Measurements from ENCODE around the gene TMEM120B.
"Not testable (repeated sequence)": the region's sequence is repeated elsewhere in the genome, so short reads cannot be mapped to it uniquely, and the experiment has no call there.

TMEM120B gene

GRCh38 chr12:121776190-121777098, 63.9 kb downstream of the TMEM120B start:
- DNase-seq, result peak; percentile 90

- no peak for DNase-seq
Observed at GRCh38 chr12:121778567-121779421, 66.2 kb downstream of the TMEM120B start.

- DNase-seq, result no peak
Observed at GRCh38 chr12:121779422-121779895, 66.9 kb downstream of the TMEM120B start.

GRCh38 chr12:121780429-121780828, 67.9 kb downstream of the TMEM120B start:
- no peak for DNase-seq

- DNase-seq, result no peak
Observed at GRCh38 chr12:121781484-121781997, 69.0 kb downstream of the TMEM120B start.

GRCh38 chr12:121781998-121782979, 69.7 kb downstream of the TMEM120B start:
- DNase-seq, result peak; percentile 63

- no peak for DNase-seq
Observed at GRCh38 chr12:121783766-121784165, 71.2 kb downstream of the TMEM120B start.

- DNase-seq, result no peak
Observed at GRCh38 chr12:121784460-121784859, 71.9 kb downstream of the TMEM120B start.

- peak; percentile 55 for DNase-seq
Observed at GRCh38 chr12:121786440-121786825, 73.9 kb downstream of the TMEM120B start.

- no peak for DNase-seq
Observed at GRCh38 chr12:121787063-121788025, 74.8 kb downstream of the TMEM120B start.

- DNase-seq, result no peak
Observed at GRCh38 chr12:121788176-121788818, 75.7 kb downstream of the TMEM120B start.

GRCh38 chr12:121789233-121789781, 76.8 kb downstream of the TMEM120B start:
- no peak for DNase-seq

GRCh38 chr12:121789800-121790728, 77.5 kb downstream of the TMEM120B start:
- peak; percentile 92 for DNase-seq

GRCh38 chr12:121790785-121791184, 78.2 kb downstream of the TMEM120B start:
- DNase-seq, result not testable (repeated sequence)

GRCh38 chr12:121791671-121792551, 79.4 kb downstream of the TMEM120B start:
- DNase-seq, result no peak

- peak; percentile 59 for DNase-seq
Observed at GRCh38 chr12:121792607-121793439, 80.3 kb downstream of the TMEM120B start.

GRCh38 chr12:121793440-121793837, 80.9 kb downstream of the TMEM120B start, which contains the start of gene RHOF:
TSS of gene RHOF (minus strand) at chr12:121793688. CDS start at chr12:121793633, 55 bp downstream.
- DNase-seq, result peak; percentile 72

Data from activated naive CD4-positive, alpha-beta T cell treated with anti-CD3 and anti-CD28 coated beads, Interleukin-2, amount 50 U/mL, for 16 hours (primary cell).